A549 (cell line): ENCODE results near the gene METTL16. TPM values are rescaled to one million over a fixed set of nuclear protein-coding genes. Genes with fewer than 3 reads are reported as not detected.

Experiments used
- ATAC-seq, 2 experiments: fragments of 200-7000 bp in 1 of 2; fragments of >200 bp in 1 of 2; cut with Nextera tagmentation in 1 of 2; cut with Tn5 transposase in 1 of 2; 3 replicates each; pipeline versions ENCODE4 v1.8.0 to v1.9.1; 2018 to 2020; ENCODE audit warnings: mild to moderate bottlenecking in 1 of 2, moderate library complexity in 1 of 2
- CTCF ChIA-PET: fragments of 300-600 bp; sonication (Branson Sonifier 250); formaldehyde crosslinking; extraction: SDS; loops from one replicate; lab custom pipeline; 2021; ENCODE audit warnings: antibody characterized with exemption, inconsistent platforms; lab: Yijun Ruan, JAX
- POLR2A ChIA-PET: fragments of 350-600 bp; formaldehyde crosslinking; extraction: SDS; loops from one replicate; lab custom pipeline; 2021; ENCODE audit warnings: antibody characterized with exemption, inconsistent platforms; lab: Yijun Ruan, JAX
- DNase-seq, 2 experiments: peaks; one replicate each; pipeline versions ENCODE4 v3.0.0 to v3.0.0-alpha.2; 2011 to 2016; ENCODE audit warnings: low read depth in 1 of 2, low spot score in 1 of 2
- FAIRE-seq: peaks from 2 replicates; lab custom pipeline; 2011; peaks lifted over from hg19 to GRCh38; lab: Jason Lieb, UNC
- H3K27ac ChIP-seq, 2 experiments: fragments of >200 bp; sonication (Bioruptor Twin); formaldehyde crosslinking; 3 replicates each; pipeline ENCODE4 v1.5.1; 2016 to 2017
- H3K4me1 ChIP-seq: fragments of >200 bp; sonication (Bioruptor Twin); formaldehyde crosslinking; 3 replicates; pipeline ENCODE4 v1.6.1; 2016
- H3K4me2 ChIP-seq: fragments of >200 bp; sonication (Bioruptor Twin); formaldehyde crosslinking; 3 replicates; pipeline ENCODE4 v1.6.1; 2016
- H3K4me3 ChIP-seq: fragments of >200 bp; sonication (Bioruptor Twin); formaldehyde crosslinking; 3 replicates; pipeline ENCODE4 v1.5.1; 2016
- H3K9me3 ChIP-seq: fragments of >200 bp; sonication (Bioruptor Twin); formaldehyde crosslinking; 3 replicates; pipeline ENCODE4 v1.6.1; 2016
- CEBPB ChIP-seq, 2 experiments: fragments of >200 bp in 1 of 2; sonication (Bioruptor Twin) in 1 of 2; formaldehyde crosslinking in 1 of 2; IDR thresholded peaks; 2 replicates each; pipeline ENCODE4 v1.6.1; 2012 to 2016
- CHD2 ChIP-seq: fragments of 150-350 bp; IDR thresholded peaks from 2 replicates; pipeline ENCODE4 v1.6.1; 2014; ENCODE audit warnings: low read length; ENCODE audit not compliant: partially characterized antibody
- CHD4 ChIP-seq: fragments of 200-600 bp; sonication (generic); IDR thresholded peaks from 2 replicates; pipeline ENCODE4 v1.6.1; 2016; ENCODE audit warnings: antibody characterized with exemption, mild to moderate bottlenecking, borderline replicate concordance
- CTCF ChIP-seq: fragments of >200 bp; sonication (Bioruptor Twin); formaldehyde crosslinking; IDR thresholded peaks from 3 replicates; pipeline ENCODE4 v1.5.1; 2016
- ESRRA ChIP-seq: fragments of 150-350 bp; IDR thresholded peaks from 2 replicates; pipeline ENCODE4 v1.6.1; 2014; ENCODE audit warnings: mild to moderate bottlenecking, low read length, borderline replicate concordance
- GATA3 ChIP-seq: IDR thresholded peaks from 2 replicates; pipeline ENCODE4 v1.6.1; 2012; ENCODE audit warnings: borderline replicate concordance
- HOXB5 ChIP-seq: fragments of 250-450 bp; sonication (Bioruptor Pico); IDR thresholded peaks from 2 replicates; pipeline ENCODE4 v1.5.0; 2020; ENCODE audit warnings: mild to moderate bottlenecking, moderate library complexity
- MYC ChIP-seq: IDR thresholded peaks from 2 replicates; pipeline ENCODE4 v1.6.1; 2012; ENCODE audit warnings: mild to moderate bottlenecking, inconsistent platforms, low read length, improper control_type of control experiment, borderline replicate concordance
- NFE2L2 ChIP-seq: fragments of 150-350 bp; conservative IDR thresholded peaks from 2 replicates; pipeline ENCODE4 v1.6.1; 2014; ENCODE audit warnings: low read length
- NPAS2 ChIP-seq: fragments of 250-450 bp; sonication (Bioruptor Pico); IDR thresholded peaks from 2 replicates; pipeline ENCODE4 v1.8.0; 2022; ENCODE audit warnings: mild to moderate bottlenecking, moderate library complexity, borderline replicate concordance
- NR3C1 ChIP-seq: fragments of >200 bp; sonication (Bioruptor Twin); formaldehyde crosslinking; IDR thresholded peaks from 3 replicates; pipeline ENCODE4 v1.6.1; 2017
- POLR2AphosphoS2 ChIP-seq: conservative IDR thresholded peaks from 2 replicates; pipeline ENCODE4 v1.6.1; 2012; ENCODE audit warnings: low read length, improper control_type of control experiment, inconsistent platforms
- SMC3 ChIP-seq: fragments of >200 bp; sonication (Bioruptor Twin); formaldehyde crosslinking; IDR thresholded peaks from 3 replicates; pipeline ENCODE4 v1.6.1; 2018; ENCODE audit warnings: inconsistent platforms
- SREBF2 ChIP-seq: fragments of 450-650 bp; IDR thresholded peaks from 2 replicates; pipeline ENCODE4 v1.6.1; 2014; ENCODE audit warnings: mild to moderate bottlenecking, moderate library complexity
- TFCP2L1 ChIP-seq: fragments of 250-450 bp; sonication (Bioruptor Pico); IDR thresholded peaks from 2 replicates; pipeline ENCODE4 v1.5.0; 2021; ENCODE audit warnings: mild to moderate bottlenecking
- WGBS: methylation state at CpG from one replicate; pipeline ENCODE4 v1.1.6; 2017; ENCODE audit errors: missing lambda C conversion rate; 5-methylcytosine and 5-hydroxymethylcytosine counted together
- polyA plus RNA-seq, 4 experiments: library from polyadenylated mRNA; depleted of rRNA in 3 of 4; stranded (reverse); fragments of >200 nt; fragmentation: RNase III in 1 of 4; extraction: RNeasy Plus Mini Kit Qiagen cat#74134 plus additional on column Dnase treatment in 1 of 4; gene quantifications; 2 replicates in 3 of 4; 3 replicates in 1 of 4; pipeline ENCODE4 v1.2.3, GENCODE V29; 2011 to 2017
- TF ChIP-seq, protein P1 (sequence below): IDR thresholded peaks from 2 replicates; pipeline ENCODE4 v1.6.1; 2012; ENCODE audit warnings: low read depth, borderline replicate concordance
- TF ChIP-seq, protein P2 (sequence below): fragments of 250-450 bp; sonication (Bioruptor Pico); IDR thresholded peaks from 2 replicates; pipeline ENCODE4 v1.5.0; 2020; ENCODE audit warnings: low read depth, mild to moderate bottlenecking, moderate library complexity
- TF ChIP-seq, protein P3 (sequence below): fragments of 150-350 bp; IDR thresholded peaks from 2 replicates; pipeline ENCODE4 v1.6.1; 2014; ENCODE audit warnings: low read depth, mild to moderate bottlenecking, low read length

Gene METTL16
- polyA plus RNA-seq, 2 of the 4 experiments (the other 2 are of a cell fraction): 26.5 to 58.0 TPM

- peak; percentile 77; the same call in 1 of the 2 replicates for TF ChIP-seq POLR2AphosphoS2
- 0 out of 3 replicates have a peak, but pooled peaks have one; percentile 14 for TF ChIP-seq SMC3
- peak; percentile 52 for TF ChIP-seq CHD2
- peak; percentile 34 to 74; a peak in 2 of 4 replicates for TF ChIP-seq CEBPB (IDR thresholded peaks at IDR 0.05)
- TF ChIP-seq HOXB5 (CRISPR knock-in tag): no peak; the same call in 1 of the 2 replicates
- TF ChIP-seq NFE2L2: no peak
- TF ChIP-seq MYC: peak; percentile 87; the same call in 1 of the 2 replicates
- no peak for TF ChIP-seq SREBF2
- no peak for TF ChIP-seq ESRRA
- TF ChIP-seq, protein P1, sequence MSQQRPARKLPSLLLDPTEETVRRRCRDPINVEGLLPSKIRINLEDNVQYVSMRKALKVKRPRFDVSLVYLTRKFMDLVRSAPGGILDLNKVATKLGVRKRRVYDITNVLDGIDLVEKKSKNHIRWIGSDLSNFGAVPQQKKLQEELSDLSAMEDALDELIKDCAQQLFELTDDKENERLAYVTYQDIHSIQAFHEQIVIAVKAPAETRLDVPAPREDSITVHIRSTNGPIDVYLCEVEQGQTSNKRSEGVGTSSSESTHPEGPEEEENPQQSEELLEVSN: peak; percentile 78; the same call in 1 of the 2 replicates
- TF ChIP-seq, protein P2, sequence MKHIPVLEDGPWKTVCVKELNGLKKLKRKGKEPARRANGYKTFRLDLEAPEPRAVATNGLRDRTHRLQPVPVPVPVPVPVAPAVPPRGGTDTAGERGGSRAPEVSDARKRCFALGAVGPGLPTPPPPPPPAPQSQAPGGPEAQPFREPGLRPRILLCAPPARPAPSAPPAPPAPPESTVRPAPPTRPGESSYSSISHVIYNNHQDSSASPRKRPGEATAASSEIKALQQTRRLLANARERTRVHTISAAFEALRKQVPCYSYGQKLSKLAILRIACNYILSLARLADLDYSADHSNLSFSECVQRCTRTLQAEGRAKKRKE (CRISPR knock-in tag): 0 out of 2 replicates have a peak, but pooled peaks have one; percentile 20
- TF ChIP-seq, protein P3, sequence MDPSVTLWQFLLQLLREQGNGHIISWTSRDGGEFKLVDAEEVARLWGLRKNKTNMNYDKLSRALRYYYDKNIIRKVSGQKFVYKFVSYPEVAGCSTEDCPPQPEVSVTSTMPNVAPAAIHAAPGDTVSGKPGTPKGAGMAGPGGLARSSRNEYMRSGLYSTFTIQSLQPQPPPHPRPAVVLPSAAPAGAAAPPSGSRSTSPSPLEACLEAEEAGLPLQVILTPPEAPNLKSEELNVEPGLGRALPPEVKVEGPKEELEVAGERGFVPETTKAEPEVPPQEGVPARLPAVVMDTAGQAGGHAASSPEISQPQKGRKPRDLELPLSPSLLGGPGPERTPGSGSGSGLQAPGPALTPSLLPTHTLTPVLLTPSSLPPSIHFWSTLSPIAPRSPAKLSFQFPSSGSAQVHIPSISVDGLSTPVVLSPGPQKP: no peak
- TF ChIP-seq GATA3: peak; percentile 60
- no peak for TF ChIP-seq NPAS2
Measured at GRCh38 chr17:2392252-2393173, 119.2 kb downstream of the METTL16 start (continued).

- H3K9me3 ChIP-seq: no peaks in the 10 kb centered on the region
- H3K4me3 ChIP-seq: peak overlapping the region; percentile 66
- peaks cover 36% of the 10 kb centered on the region for H3K4me1 ChIP-seq
- CTCF ChIA-PET: interaction anchor here (0.6 to 24.9 kb wide), 9 partner anchors 9 to 271 kb away, joined by 3 to 1099 read pairs (median 4); partner anchors contain the start of gene MNT
- POLR2A ChIA-PET: interaction anchor here (1.8 to 3.5 kb wide), 6 partner anchors 9 to 88 kb away, joined by 5 to 51 read pairs (median 18); partner anchors contain the start of genes MNT, SMG6, SRR and TSR1
- TF ChIP-seq NR3C1 (no peak), TFCP2L1 (CRISPR knock-in tag) (0 out of 2 replicates have a peak, but pooled peaks have one; percentile 59), CTCF (no peak), CHD4 (no peak)
- TF ChIP-seq, protein P2 (CRISPR knock-in tag): 0 out of 2 replicates have a peak, but pooled peaks have one; percentile 33
- WGBS: 88% methylated on average over 18 of the region's 18 CpGs
- peak overlapping the region; percentile 99 for H3K4me2 ChIP-seq
- DNase-seq (no peak), FAIRE-seq (no peak), ATAC-seq (no peak)
- peak overlapping the region; percentile 97 to 99 for H3K27ac ChIP-seq
Measured at GRCh38 chr17:2391597-2392251, 120.0 kb downstream of the METTL16 start.
